ENCODE measurements around the gene PERM1.

GRCh38 chr1:1020000-1020404, 38.1 kb upstream of the PERM1 start, which contains the start of gene AGRN:
- TF ChIP-seq, protein P1, sequence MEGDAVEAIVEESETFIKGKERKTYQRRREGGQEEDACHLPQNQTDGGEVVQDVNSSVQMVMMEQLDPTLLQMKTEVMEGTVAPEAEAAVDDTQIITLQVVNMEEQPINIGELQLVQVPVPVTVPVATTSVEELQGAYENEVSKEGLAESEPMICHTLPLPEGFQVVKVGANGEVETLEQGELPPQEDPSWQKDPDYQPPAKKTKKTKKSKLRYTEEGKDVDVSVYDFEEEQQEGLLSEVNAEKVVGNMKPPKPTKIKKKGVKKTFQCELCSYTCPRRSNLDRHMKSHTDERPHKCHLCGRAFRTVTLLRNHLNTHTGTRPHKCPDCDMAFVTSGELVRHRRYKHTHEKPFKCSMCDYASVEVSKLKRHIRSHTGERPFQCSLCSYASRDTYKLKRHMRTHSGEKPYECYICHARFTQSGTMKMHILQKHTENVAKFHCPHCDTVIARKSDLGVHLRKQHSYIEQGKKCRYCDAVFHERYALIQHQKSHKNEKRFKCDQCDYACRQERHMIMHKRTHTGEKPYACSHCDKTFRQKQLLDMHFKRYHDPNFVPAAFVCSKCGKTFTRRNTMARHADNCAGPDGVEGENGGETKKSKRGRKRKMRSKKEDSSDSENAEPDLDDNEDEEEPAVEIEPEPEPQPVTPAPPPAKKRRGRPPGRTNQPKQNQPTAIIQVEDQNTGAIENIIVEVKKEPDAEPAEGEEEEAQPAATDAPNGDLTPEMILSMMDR (IDR thresholded peaks at IDR 0.05) = no peak
- TF ChIP-seq FOXP1 (CRISPR knock-in tag; IDR thresholded peaks at IDR 0.05; ENCODE audit: borderline replicate concordance) (no peak), ZNF232 (CRISPR knock-in tag; IDR thresholded peaks at IDR 0.05) (no peak), NR2C2 (CRISPR knock-in tag; IDR thresholded peaks at IDR 0.05) (no peak), ZBTB21 (CRISPR knock-in tag; IDR thresholded peaks at IDR 0.05; ENCODE audit: borderline replicate concordance) (no peak)
- TF ChIP-seq, protein P2, sequence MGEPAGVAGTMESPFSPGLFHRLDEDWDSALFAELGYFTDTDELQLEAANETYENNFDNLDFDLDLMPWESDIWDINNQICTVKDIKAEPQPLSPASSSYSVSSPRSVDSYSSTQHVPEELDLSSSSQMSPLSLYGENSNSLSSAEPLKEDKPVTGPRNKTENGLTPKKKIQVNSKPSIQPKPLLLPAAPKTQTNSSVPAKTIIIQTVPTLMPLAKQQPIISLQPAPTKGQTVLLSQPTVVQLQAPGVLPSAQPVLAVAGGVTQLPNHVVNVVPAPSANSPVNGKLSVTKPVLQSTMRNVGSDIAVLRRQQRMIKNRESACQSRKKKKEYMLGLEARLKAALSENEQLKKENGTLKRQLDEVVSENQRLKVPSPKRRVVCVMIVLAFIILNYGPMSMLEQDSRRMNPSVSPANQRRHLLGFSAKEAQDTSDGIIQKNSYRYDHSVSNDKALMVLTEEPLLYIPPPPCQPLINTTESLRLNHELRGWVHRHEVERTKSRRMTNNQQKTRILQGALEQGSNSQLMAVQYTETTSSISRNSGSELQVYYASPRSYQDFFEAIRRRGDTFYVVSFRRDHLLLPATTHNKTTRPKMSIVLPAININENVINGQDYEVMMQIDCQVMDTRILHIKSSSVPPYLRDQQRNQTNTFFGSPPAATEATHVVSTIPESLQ (CRISPR knock-in tag; IDR thresholded peaks at IDR 0.05) = no peak
- TF ChIP-seq, protein P3, sequence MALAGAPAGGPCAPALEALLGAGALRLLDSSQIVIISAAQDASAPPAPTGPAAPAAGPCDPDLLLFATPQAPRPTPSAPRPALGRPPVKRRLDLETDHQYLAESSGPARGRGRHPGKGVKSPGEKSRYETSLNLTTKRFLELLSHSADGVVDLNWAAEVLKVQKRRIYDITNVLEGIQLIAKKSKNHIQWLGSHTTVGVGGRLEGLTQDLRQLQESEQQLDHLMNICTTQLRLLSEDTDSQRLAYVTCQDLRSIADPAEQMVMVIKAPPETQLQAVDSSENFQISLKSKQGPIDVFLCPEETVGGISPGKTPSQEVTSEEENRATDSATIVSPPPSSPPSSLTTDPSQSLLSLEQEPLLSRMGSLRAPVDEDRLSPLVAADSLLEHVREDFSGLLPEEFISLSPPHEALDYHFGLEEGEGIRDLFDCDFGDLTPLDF (CRISPR knock-in tag; IDR thresholded peaks at IDR 0.05) = no peak

Measured in WTC11 (cell line).